ENCODE measurements around the gene KLC3. TPM values are rescaled to one million over a fixed set of nuclear protein-coding genes. Genes with fewer than 3 reads are reported as not detected.

KLC3 gene
- total RNA-seq, 1 experiment from 2014 or later, result not detected

Other genes starting within 250 kb of the KLC3 start
- 8.0 and 21.0 TPM in 2 replicates for gene PPP1R37, start 247.6 kb upstream of the KLC3 start, total RNA-seq (2014; rRNA removed; shearing (Covaris generic); ENCODE audit: low replicate concordance)
- gene NKPD1, start 179.8 kb upstream of the KLC3 start, total RNA-seq (2014; rRNA removed; shearing (Covaris generic); ENCODE audit: low replicate concordance), result 1.2 TPM in 1 of 2 replicates, not detected in the other
- 32.2 and 62.8 TPM in 2 replicates for gene TRAPPC6A, start 162.5 kb upstream of the KLC3 start, total RNA-seq (2014; rRNA removed; shearing (Covaris generic); ENCODE audit: low replicate concordance)
- gene BLOC1S3, start 162.0 kb upstream of the KLC3 start, total RNA-seq (2014; rRNA removed; shearing (Covaris generic); ENCODE audit: low replicate concordance), result 4.4 and 8.5 TPM in 2 replicates
- not detected in 2 replicates for gene EXOC3L2, start 95.3 kb upstream of the KLC3 start, total RNA-seq (2014; rRNA removed; shearing (Covaris generic); ENCODE audit: low replicate concordance)
- 17.9 and 20.2 TPM in 2 replicates for gene MARK4, start 89.5 kb upstream of the KLC3 start, total RNA-seq (2014; rRNA removed; shearing (Covaris generic); ENCODE audit: low replicate concordance)
- not detected in 2 replicates for gene CKM, start 17.9 kb upstream of the KLC3 start, total RNA-seq (2014; rRNA removed; shearing (Covaris generic); ENCODE audit: low replicate concordance)
- 15.4 and 23.4 TPM in 2 replicates for gene ERCC2, start 29.8 kb downstream of the KLC3 start, total RNA-seq (2014; rRNA removed; shearing (Covaris generic); ENCODE audit: low replicate concordance)
- gene PPP1R13L, start 64.3 kb downstream of the KLC3 start, total RNA-seq (2014; rRNA removed; shearing (Covaris generic); ENCODE audit: low replicate concordance), result 1.0 and 1.1 TPM in 2 replicates
- gene POLR1G, start 65.9 kb downstream of the KLC3 start, total RNA-seq (2014; rRNA removed; shearing (Covaris generic); ENCODE audit: low replicate concordance), result 6.6 and 10.5 TPM in 2 replicates
- 121 and 175 TPM in 2 replicates for gene ERCC1, start 83.2 kb downstream of the KLC3 start, total RNA-seq (2014; rRNA removed; shearing (Covaris generic); ENCODE audit: low replicate concordance)
- gene FOSB, start 127.2 kb downstream of the KLC3 start, total RNA-seq (2014; rRNA removed; shearing (Covaris generic); ENCODE audit: low replicate concordance), result 2.5 and 4.0 TPM in 2 replicates
- gene RTN2, start 156.3 kb downstream of the KLC3 start, total RNA-seq (2014; rRNA removed; shearing (Covaris generic); ENCODE audit: low replicate concordance), result 3.1 and 4.6 TPM in 2 replicates
- gene PPM1N, start 157.7 kb downstream of the KLC3 start, total RNA-seq (2014; rRNA removed; shearing (Covaris generic); ENCODE audit: low replicate concordance), result 0.71 and 8.0 TPM in 2 replicates
- 77.9 and 97.9 TPM in 2 replicates for gene VASP, start 166.7 kb downstream of the KLC3 start, total RNA-seq (2014; rRNA removed; shearing (Covaris generic); ENCODE audit: low replicate concordance)
- gene OPA3, start 244.1 kb downstream of the KLC3 start, total RNA-seq (2014; rRNA removed; shearing (Covaris generic); ENCODE audit: low replicate concordance), result 4.7 and 4.8 TPM in 2 replicates